Activated naive CD4-positive, alpha-beta T cell treated with anti-CD3 and anti-CD28 coated beads for 36 hours (primary cell): ENCODE results near the gene RBBP6. TPM values are rescaled to one million over a fixed set of nuclear protein-coding genes. Genes with fewer than 3 reads are reported as not detected.
"Not testable (repeated sequence)": the region's sequence is repeated elsewhere in the genome, so short reads cannot be mapped to it uniquely, and the experiment has no call there.

Experiments
- CTCF ChIA-PET: fragments of 350-600 bp; sonication (Branson Sonifier 250); formaldehyde crosslinking; loops from one replicate; lab custom pipeline; 2021; ENCODE audit warnings: antibody characterized with exemption; lab: Charles Lee
- DNase-seq: peaks from one replicate; pipeline ENCODE4 v3.0.0-alpha.2; 2020
- H3K27ac Mint-ChIP-seq: one replicate; pipeline ENCODE4 v1.8.0; 2021; ENCODE audit warnings: mild to moderate bottlenecking, mixed read lengths
- H3K27me3 Mint-ChIP-seq: one replicate; pipeline ENCODE4 v1.8.0; 2021; ENCODE audit warnings: low read depth, mixed read lengths
- H3K36me3 Mint-ChIP-seq: one replicate; pipeline ENCODE4 v1.8.0; 2021; ENCODE audit warnings: low read depth, mixed read lengths
- H3K4me1 Mint-ChIP-seq: one replicate; pipeline ENCODE4 v1.8.0; 2021; ENCODE audit warnings: low read depth, mixed read lengths
- H3K4me3 Mint-ChIP-seq: one replicate; pipeline ENCODE4 v1.8.0; 2021; ENCODE audit warnings: mild to moderate bottlenecking, moderate library complexity, mixed read lengths
- H3K9me3 Mint-ChIP-seq: one replicate; pipeline ENCODE4 v1.8.0; 2021; ENCODE audit warnings: mixed read lengths
- intact Hi-C: fragments of 100-400 bp; cut with micrococcal nuclease; formaldehyde crosslinking; loops from one replicate; pipeline ENCODE4 v1.15.1; 2023
- total RNA-seq, 2 experiments: library from RNA; stranded (reverse); gene quantifications; one replicate each; pipeline ENCODE4 v1.2.3, GENCODE V29; 2021

RBBP6 gene, protein sequence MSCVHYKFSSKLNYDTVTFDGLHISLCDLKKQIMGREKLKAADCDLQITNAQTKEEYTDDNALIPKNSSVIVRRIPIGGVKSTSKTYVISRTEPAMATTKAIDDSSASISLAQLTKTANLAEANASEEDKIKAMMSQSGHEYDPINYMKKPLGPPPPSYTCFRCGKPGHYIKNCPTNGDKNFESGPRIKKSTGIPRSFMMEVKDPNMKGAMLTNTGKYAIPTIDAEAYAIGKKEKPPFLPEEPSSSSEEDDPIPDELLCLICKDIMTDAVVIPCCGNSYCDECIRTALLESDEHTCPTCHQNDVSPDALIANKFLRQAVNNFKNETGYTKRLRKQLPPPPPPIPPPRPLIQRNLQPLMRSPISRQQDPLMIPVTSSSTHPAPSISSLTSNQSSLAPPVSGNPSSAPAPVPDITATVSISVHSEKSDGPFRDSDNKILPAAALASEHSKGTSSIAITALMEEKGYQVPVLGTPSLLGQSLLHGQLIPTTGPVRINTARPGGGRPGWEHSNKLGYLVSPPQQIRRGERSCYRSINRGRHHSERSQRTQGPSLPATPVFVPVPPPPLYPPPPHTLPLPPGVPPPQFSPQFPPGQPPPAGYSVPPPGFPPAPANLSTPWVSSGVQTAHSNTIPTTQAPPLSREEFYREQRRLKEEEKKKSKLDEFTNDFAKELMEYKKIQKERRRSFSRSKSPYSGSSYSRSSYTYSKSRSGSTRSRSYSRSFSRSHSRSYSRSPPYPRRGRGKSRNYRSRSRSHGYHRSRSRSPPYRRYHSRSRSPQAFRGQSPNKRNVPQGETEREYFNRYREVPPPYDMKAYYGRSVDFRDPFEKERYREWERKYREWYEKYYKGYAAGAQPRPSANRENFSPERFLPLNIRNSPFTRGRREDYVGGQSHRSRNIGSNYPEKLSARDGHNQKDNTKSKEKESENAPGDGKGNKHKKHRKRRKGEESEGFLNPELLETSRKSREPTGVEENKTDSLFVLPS (N-terminal part only)
- total RNA-seq: 10 to 100 TPM; 64.4 to 65.0 TPM

DNA sequence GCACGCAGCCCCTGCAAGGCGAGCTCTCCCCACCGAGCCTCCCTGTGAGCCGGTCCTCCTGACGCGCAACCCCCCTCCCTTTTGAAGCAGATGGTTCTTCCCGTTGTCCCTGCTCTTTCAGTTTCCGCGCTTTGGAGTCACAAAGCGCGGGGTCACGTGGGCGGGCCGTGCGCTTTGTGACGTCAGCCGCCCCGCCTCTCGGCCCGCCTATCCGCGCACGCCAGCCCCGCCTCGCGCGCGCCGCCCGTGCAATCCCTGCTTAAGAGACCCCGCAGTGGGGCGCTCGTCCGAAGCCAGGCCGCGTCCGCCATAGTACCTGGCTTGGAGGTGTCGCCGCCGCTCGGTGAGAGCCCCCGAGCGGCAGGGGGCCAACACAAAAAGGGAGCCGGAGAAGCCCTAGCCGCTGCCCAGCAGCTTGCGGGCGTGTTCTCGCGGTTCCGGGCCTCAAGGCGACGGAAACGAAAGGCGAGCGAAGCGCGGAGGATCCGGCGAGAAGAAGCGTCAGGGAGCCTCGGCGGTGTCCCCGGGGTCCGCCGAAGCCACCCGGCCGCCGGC lies at the start of gene RBBP6:
TSS of gene RBBP6 (plus strand) at position 272 of the 555 bp plus-strand sequence. CDS start 1,061 bp downstream, outside the sequence.
- peak; percentile 92 for DNase-seq
- Mint-ChIP-seq H3K27me3 (no peaks in the 10 kb centered on the region), H3K27ac (peak within 1 kb of the TSS; percentile 100), H3K36me3 (peaks cover 34% of the 10 kb centered on the region), H3K9me3 (no peaks in the 10 kb centered on the region), H3K4me3 (peak within 1 kb of the TSS; percentile 99), H3K4me1 (peaks cover 27% of the 10 kb centered on the region)
- CTCF ChIA-PET: interaction anchor here (0.6 to 1.1 kb wide), 5 partner anchors 22 to 216 kb away, joined by 3 to 4 read pairs (median 3); no protein-coding TSS in a partner anchor
- intact Hi-C loops: loop anchor here (2.0 kb wide), 2 partner anchors 509 to 719 kb away; no protein-coding TSS in a partner anchor

DNA sequence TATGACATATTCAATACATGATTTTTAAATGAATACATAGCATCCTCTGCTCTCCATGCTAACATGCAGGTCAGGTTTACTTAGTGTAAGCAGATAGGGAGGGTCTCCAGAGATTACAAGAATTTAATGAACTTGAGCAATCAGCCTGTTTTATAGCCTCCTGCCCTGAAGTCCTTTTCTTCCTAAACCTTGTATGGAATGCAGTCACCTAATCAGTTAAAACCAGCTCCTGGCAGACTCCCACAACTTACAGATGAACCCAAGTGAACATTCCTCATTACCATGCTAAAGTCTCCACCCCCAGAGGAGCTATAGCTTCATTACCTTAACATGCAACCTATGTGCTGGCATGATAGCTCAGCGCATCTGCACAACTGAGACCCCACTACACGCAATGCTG lies 48.5 kb upstream of the RBBP6 start:
- Mint-ChIP-seq H3K9me3 (no peaks in the 10 kb centered on the region), H3K4me1 (no peaks in the 10 kb centered on the region), H3K4me3 (no peak overlapping the region), H3K27me3 (peaks cover 10% of the 10 kb centered on the region), H3K36me3 (no peaks in the 10 kb centered on the region), H3K27ac (no peak overlapping the region)
- intact Hi-C loops: no loop called here
- CTCF ChIA-PET: interaction anchor here (0.5 to 1.3 kb wide), 4 partner anchors 14 to 470 kb away, joined by 3 to 5 read pairs (median 4); no protein-coding TSS in a partner anchor
- no peak for DNase-seq

DNA sequence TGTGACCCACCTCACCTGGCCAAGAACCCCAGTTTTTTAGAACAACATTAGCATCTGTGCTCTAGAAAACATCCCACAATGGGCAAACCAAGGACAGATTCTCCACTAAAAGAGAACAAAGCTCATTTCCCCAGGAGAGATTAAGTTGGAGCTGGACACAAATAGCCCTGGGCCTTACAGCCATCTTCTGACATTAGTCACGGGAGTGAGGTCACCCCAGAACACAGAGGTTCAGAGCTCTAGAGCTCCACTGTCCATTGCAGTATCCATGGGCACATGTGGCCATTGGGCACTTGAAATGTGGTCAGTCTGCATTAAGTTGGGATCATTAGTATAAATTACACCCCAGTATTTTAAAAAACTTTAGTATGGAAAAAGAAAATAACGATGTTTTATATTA lies 47.6 kb upstream of the RBBP6 start:
- CTCF ChIA-PET: interaction anchor here (1.2 kb wide), 1 partner anchor 13 kb away, joined by 5 read pairs; no protein-coding TSS in a partner anchor
- Mint-ChIP-seq H3K36me3 (no peaks in the 10 kb centered on the region), H3K4me3 (no peak overlapping the region), H3K9me3 (no peaks in the 10 kb centered on the region), H3K27ac (no peak overlapping the region), H3K4me1 (no peaks in the 10 kb centered on the region), H3K27me3 (peaks cover 10% of the 10 kb centered on the region)
- intact Hi-C loops: no loop called here
- no peak for DNase-seq

DNA sequence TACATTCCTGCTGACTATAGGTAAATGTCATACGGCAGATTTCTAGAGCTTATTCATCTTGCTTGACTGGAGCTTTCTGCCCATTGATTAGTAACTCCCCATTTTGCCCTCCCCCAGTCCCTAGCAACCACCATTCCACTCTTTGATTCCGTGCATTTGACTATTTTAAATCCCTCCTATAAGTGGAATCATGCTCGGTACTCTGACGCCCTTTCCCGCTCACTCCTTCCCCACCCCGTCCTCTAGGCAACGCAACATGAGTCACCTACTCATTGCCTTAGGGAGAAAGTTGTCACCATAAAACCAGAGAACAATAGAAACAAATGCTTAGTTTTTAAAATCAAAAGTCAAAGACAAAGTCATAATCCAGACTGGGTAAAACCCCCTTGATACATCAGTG lies 45.5 kb upstream of the RBBP6 start:
- Mint-ChIP-seq H3K4me3 (no peak overlapping the region), H3K27me3 (peaks cover 10% of the 10 kb centered on the region), H3K4me1 (no peaks in the 10 kb centered on the region), H3K9me3 (no peaks in the 10 kb centered on the region), H3K27ac (no peak overlapping the region), H3K36me3 (no peaks in the 10 kb centered on the region)
- intact Hi-C loops: no loop called here
- CTCF ChIA-PET: no interaction called here
- no peak for DNase-seq

DNA sequence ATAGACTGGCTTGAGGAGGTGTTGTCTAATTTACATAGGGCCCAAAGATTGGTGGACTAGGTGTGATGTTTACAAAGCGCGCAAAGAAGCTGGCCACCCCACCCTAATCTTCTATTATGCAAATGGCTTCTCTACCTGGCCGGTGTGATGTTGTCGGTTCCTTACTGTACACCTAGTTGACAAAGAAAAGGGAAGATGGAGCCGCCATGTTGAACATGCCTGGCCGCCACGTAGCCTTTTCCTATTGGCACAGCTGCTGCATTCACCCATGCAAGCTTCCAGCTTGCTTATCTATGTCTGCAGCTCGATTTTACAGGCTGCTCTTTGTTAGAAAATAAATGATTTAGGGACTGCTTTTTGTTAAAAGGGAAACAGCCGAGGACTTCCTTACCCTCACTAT lies 44.2 kb upstream of the RBBP6 start:
- H3K36me3 Mint-ChIP-seq, H3K27me3 Mint-ChIP-seq, intact Hi-C loops, H3K4me1 Mint-ChIP-seq, H3K9me3 Mint-ChIP-seq, DNase-seq, H3K27ac Mint-ChIP-seq, H3K4me3 Mint-ChIP-seq: not testable (repeated sequence)
- CTCF ChIA-PET: interaction anchor here (1.0 to 1.5 kb wide), 3 partner anchors 9 to 454 kb away, joined by 3 to 8 read pairs (median 4); no protein-coding TSS in a partner anchor

DNA sequence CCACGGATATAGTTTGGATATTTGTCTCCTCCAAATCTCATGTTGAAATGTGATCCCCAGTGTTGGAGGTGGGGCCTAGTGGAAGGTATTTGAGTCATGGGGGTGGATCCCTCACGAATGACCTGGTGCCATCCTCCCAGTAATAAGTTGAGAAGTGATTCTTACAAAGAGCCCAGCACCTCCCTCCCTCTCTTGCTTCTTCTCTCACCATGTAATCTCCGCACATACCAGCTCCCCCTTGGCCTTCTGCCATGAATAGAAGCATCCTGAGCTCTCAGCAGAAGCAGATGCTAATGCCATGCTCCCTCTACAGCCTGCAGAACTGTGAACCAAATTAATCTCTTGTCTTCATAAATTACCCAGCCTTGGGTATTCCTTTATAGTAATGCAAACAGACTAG lies 41.9 kb upstream of the RBBP6 start:
- Mint-ChIP-seq H3K4me3 (no peak overlapping the region), H3K36me3 (no peaks in the 10 kb centered on the region), H3K27ac (no peak overlapping the region), H3K27me3 (peaks cover 5% of the 10 kb centered on the region), H3K4me1 (no peaks in the 10 kb centered on the region), H3K9me3 (no peaks in the 10 kb centered on the region)
- DNase-seq: no peak
- CTCF ChIA-PET: interaction anchor here (0.6 to 0.7 kb wide), 2 partner anchors 138 to 196 kb away, joined by 3 to 4 read pairs; no protein-coding TSS in a partner anchor
- intact Hi-C loops: no loop called here

DNA sequence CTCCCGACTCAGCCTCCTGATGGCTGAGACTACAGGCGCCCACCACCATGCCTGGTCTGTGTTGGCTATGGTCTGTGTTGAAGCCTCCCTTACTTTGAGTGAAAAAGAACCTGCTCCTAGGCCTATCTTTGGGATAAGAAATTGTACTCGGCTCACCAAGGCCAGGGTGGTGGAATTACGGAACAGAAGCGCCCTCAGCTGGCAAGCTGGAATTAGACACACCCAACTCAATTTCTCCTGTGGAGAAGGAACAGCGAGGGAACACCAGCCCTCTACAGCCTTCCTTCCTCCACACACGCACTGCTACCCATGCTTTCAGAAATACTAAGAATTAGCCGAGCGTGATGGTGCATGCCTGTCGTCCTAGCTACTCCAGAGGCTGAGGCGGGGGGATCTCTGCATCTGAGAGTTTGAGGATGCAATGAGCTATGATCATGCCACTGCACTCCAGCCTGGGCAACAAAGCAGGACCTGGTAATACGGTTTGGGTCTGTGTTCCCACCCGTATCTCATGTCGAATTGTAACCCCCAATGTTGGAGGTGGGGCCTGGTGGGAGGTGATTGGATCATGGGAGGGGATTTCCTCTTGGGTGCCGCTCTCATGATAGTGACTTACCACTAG lies 40.1 kb upstream of the RBBP6 start:
- CTCF ChIA-PET: interaction anchor here (0.5 to 1.0 kb wide), 3 partner anchors 246 to 640 kb away, joined by 3 read pairs; no protein-coding TSS in a partner anchor
- no peaks in the 10 kb centered on the region for H3K9me3 Mint-ChIP-seq
- H3K36me3 Mint-ChIP-seq: no peaks in the 10 kb centered on the region
- H3K27ac Mint-ChIP-seq: no peak overlapping the region
- no peak overlapping the region for H3K4me3 Mint-ChIP-seq
- H3K27me3 Mint-ChIP-seq: peaks cover 3% of the 10 kb centered on the region
- H3K4me1 Mint-ChIP-seq: no peaks in the 10 kb centered on the region
- DNase-seq: peak; percentile 55
- intact Hi-C loops: loop anchor here (1.0 kb wide), 1 partner anchor 457 kb away; no protein-coding TSS in a partner anchor

DNA sequence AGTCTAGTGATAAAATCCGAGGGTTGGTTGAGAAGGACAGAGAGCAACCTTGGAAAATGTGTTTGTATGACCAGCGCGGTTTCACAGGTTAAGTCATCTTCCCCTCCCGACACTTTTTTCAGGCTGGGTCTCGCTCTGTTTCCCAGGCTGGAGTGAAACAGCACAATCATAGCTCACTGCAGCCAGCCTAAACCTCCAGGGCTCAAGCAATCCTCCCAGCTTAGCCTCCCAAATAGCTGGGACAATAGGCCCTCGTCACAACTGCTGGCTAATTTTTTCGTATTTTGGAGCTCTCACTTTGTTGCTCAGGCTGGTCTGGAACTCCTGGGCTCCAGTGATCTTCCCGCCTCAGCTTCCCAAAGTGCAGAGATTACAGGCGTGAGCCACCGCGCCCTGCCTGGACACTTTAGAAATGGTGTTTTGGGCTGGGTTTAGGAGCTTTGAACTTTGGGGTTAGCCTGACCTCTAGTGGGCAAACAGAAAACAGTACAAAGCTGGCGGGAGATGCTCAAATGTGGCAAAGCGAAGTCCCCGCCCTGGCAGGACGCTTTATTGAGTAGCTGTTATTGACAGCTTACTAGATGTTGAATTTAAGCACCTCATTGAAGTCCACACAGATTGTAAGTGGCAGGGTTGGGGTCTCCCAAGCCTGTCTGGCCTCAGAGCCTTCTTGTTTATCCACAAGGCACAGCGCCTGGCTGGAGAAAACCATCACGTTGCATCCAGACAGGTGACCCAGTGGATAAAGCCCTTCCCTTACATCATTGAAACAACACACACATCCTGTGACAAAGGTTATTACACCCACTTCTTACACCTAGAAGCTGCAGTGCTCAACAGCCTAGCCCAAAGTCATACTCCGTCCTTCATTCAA lies 34.7 kb upstream of the RBBP6 start:
- H3K27ac Mint-ChIP-seq: no peak overlapping the region
- no peaks in the 10 kb centered on the region for H3K27me3 Mint-ChIP-seq
- CTCF ChIA-PET: interaction anchor here (0.6 to 3.3 kb wide), 43 partner anchors 9 to 1629 kb away, joined by 3 to 29 read pairs (median 3); partner anchors contain the start of gene CACNG3
- no peak overlapping the region for H3K4me3 Mint-ChIP-seq
- intact Hi-C loops: loop anchor here (1.0 to 10.0 kb wide), 5 partner anchors 100 to 703 kb away; no protein-coding TSS in a partner anchor
- DNase-seq: peak; percentile 70
- H3K9me3 Mint-ChIP-seq: no peaks in the 10 kb centered on the region
- H3K4me1 Mint-ChIP-seq: no peaks in the 10 kb centered on the region
- no peaks in the 10 kb centered on the region for H3K36me3 Mint-ChIP-seq

DNA sequence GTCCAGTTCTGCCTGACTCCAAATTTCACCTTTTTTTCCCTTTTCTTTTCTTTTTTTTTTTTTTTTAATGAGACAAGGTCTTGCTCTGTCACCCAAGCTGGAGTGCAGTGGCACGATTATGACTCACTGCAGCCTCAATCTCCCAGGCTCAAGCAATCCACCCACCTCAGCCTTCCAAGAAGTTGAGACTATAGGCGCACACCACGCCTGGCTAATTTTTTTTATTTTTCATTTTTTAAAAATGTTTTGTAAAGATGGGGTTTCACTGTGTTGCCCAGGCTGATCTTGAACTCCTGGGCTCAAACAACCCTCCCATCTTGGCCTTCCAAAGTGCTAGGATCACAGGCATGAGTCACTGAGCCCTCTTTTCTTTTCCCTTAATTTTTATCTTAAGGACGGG lies 33.4 kb upstream of the RBBP6 start:
- Mint-ChIP-seq H3K4me3 (no peak overlapping the region), H3K9me3 (no peaks in the 10 kb centered on the region), H3K4me1 (no peaks in the 10 kb centered on the region), H3K27me3 (no peaks in the 10 kb centered on the region), H3K36me3 (no peaks in the 10 kb centered on the region), H3K27ac (no peak overlapping the region)
- CTCF ChIA-PET: interaction anchor here (0.7 to 3.3 kb wide), 5 partner anchors 9 to 462 kb away, joined by 3 to 29 read pairs (median 17); no protein-coding TSS in a partner anchor
- DNase-seq: no peak
- intact Hi-C loops: loop anchor here (10.0 kb wide), 2 partner anchors 101 to 431 kb away; no protein-coding TSS in a partner anchor

DNA sequence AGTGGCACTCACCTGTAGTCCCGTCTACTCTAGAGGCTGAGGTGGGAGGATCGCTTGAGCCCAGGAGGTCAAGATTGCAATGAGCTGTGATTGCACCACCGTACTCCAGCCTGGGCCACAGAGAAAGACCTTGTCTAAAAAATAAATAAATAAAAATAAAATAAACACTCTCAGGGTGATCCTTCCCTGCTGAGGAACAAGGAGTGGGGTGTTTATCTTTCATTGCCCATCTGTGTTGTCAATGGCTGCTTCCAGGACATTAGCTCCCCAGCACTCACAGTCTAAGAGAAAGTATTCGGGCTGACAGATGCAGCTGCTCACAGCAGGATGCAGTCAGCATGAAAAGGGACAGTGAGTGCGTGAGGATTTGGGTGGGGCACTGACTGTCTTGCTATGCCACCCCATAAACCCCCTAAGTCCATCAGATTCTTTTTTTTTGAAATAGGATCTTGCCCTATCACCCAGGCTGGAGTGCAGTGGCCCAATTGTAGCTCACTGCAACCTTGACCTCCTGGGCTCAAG lies 31.3 kb upstream of the RBBP6 start:
- no peaks in the 10 kb centered on the region for H3K4me1 Mint-ChIP-seq
- no peaks in the 10 kb centered on the region for H3K9me3 Mint-ChIP-seq
- no peak for DNase-seq
- H3K27me3 Mint-ChIP-seq: no peaks in the 10 kb centered on the region
- no peak overlapping the region for H3K27ac Mint-ChIP-seq
- intact Hi-C loops: loop anchor here (10.0 kb wide), 2 partner anchors 103 to 433 kb away; no protein-coding TSS in a partner anchor
- CTCF ChIA-PET: interaction anchor here (1.6 kb wide), 1 partner anchor 466 kb away, joined by 4 read pairs; no protein-coding TSS in a partner anchor
- H3K36me3 Mint-ChIP-seq: no peaks in the 10 kb centered on the region
- H3K4me3 Mint-ChIP-seq: no peak overlapping the region
